HepG2 (cell line): Measurements from ENCODE around the gene TMEM95.

Experiments
- CTCF ChIP-seq: sonication (generic); formaldehyde crosslinking; IDR thresholded peaks from 2 replicates; pipeline ENCODE4 v1.5.0; 2020; ENCODE audit warnings: mild to moderate bottlenecking, missing genetic modification reagents, moderate library complexity
- EZH2 ChIP-seq: conservative IDR thresholded peaks from 2 replicates; pipeline ENCODE4 v1.6.1; 2012; ENCODE audit warnings: mild to moderate bottlenecking, low read depth, low read length, moderate library complexity
- HMG20A ChIP-seq: IDR thresholded peaks from 2 replicates; pipeline ENCODE4 v1.6.1; 2016; ENCODE audit warnings: borderline replicate concordance
- JUND ChIP-seq: sonication (generic); formaldehyde crosslinking; IDR thresholded peaks from 2 replicates; pipeline ENCODE4 v1.8.0; 2022; ENCODE audit warnings: mild to moderate bottlenecking, missing genetic modification reagents
- MTF1 ChIP-seq: sonication (generic); formaldehyde crosslinking; IDR thresholded peaks from 2 replicates; pipeline ENCODE4 v1.5.0; 2020; ENCODE audit warnings: missing genetic modification reagents
- NCOA2 ChIP-seq: sonication (generic); formaldehyde crosslinking; IDR thresholded peaks from 2 replicates; pipeline ENCODE4 v1.8.0; 2022; ENCODE audit warnings: inconsistent platforms
- NFKB2 ChIP-seq: sonication (generic); formaldehyde crosslinking; IDR thresholded peaks from 2 replicates; pipeline ENCODE4 v1.4.0; 2020; ENCODE audit warnings: missing genetic modification reagents, borderline replicate concordance
- POLR2AphosphoS5 ChIP-seq: IDR thresholded peaks from 2 replicates; pipeline ENCODE4 v1.6.1; 2012; ENCODE audit warnings: low read depth, low read length
- SUZ12 ChIP-seq: fragments of 150-350 bp; IDR thresholded peaks from 2 replicates; pipeline ENCODE4 v1.6.1; 2014; ENCODE audit warnings: low read depth, low read length
- THYN1 ChIP-seq: sonication (generic); formaldehyde crosslinking; IDR thresholded peaks from 2 replicates; pipeline ENCODE4 v1.8.1; 2023; ENCODE audit warnings: low read depth, mild to moderate bottlenecking, moderate library complexity, missing genetic modification reagents, borderline replicate concordance
- ZBTB8A ChIP-seq: sonication (generic); formaldehyde crosslinking; IDR thresholded peaks from 2 replicates; pipeline ENCODE4 v1.4.0; 2020; ENCODE audit warnings: mild to moderate bottlenecking, low read depth, missing genetic modification reagents, borderline replicate concordance

GRCh38 chr17:7313890-7314718 is 40.9 kb upstream of the TMEM95 start:
- TF ChIP-seq NCOA2 (CRISPR knock-in tag), result no peak
- no peak for TF ChIP-seq HMG20A (CRISPR knock-in tag)
- no peak for TF ChIP-seq JUND (CRISPR knock-in tag)
- no peak for TF ChIP-seq SUZ12
- no peak for TF ChIP-seq EZH2
- no peak for TF ChIP-seq POLR2AphosphoS5
- TF ChIP-seq MTF1 (CRISPR knock-in tag), result no peak
- TF ChIP-seq THYN1, result no peak
- TF ChIP-seq ZBTB8A (CRISPR knock-in tag), result no peak
- no peak for TF ChIP-seq CTCF (CRISPR knock-in tag)
- no peak for TF ChIP-seq NFKB2 (CRISPR knock-in tag)
